ENCODE results near the gene PRKAG2. TPM values are rescaled to one million over a fixed set of nuclear protein-coding genes. Genes with fewer than 3 reads are reported as not detected.

The PRKAG2 gene
- total RNA-seq, 1 donor from 2014 or later, result 15.2 TPM

- DNase-seq, result no peak
Observed at GRCh38 chr7:151616443-151617213, 260.3 kb downstream of the PRKAG2 start.

GRCh38 chr7:151615784-151616183, 261.1 kb downstream of the PRKAG2 start:
- DNase-seq, result no peak

- no peak for DNase-seq
Observed at GRCh38 chr7:151615058-151615457, 261.9 kb downstream of the PRKAG2 start.

- DNase-seq, result no peak
Observed at GRCh38 chr7:151614019-151614418, 262.9 kb downstream of the PRKAG2 start.

- no peak for DNase-seq
Observed at GRCh38 chr7:151611878-151612277, 265.0 kb downstream of the PRKAG2 start.

GRCh38 chr7:151611041-151611440, 265.9 kb downstream of the PRKAG2 start:
- no peak for DNase-seq

GRCh38 chr7:151608031-151608551, 268.8 kb downstream of the PRKAG2 start:
- DNase-seq, result no peak

GRCh38 chr7:151607464-151607867, 269.4 kb downstream of the PRKAG2 start:
- no peak for DNase-seq

- no peak for DNase-seq
Observed at GRCh38 chr7:151603951-151604350, 273.0 kb downstream of the PRKAG2 start.

GRCh38 chr7:151601521-151602305, 275.2 kb downstream of the PRKAG2 start:
- DNase-seq, result no peak

- DNase-seq, result no peak
Observed at GRCh38 chr7:151600331-151600730, 276.6 kb downstream of the PRKAG2 start.

GRCh38 chr7:151599401-151600227, 277.3 kb downstream of the PRKAG2 start:
- no peak for DNase-seq

GRCh38 chr7:151597541-151598444, 279.1 kb downstream of the PRKAG2 start:
- no peak for DNase-seq

- DNase-seq, result no peak
Observed at GRCh38 chr7:151595702-151596350, 281.1 kb downstream of the PRKAG2 start.

GRCh38 chr7:151592868-151593486, 283.9 kb downstream of the PRKAG2 start:
- peak; percentile 17 for DNase-seq

GRCh38 chr7:151592330-151592729, 284.6 kb downstream of the PRKAG2 start:
- no peak for DNase-seq

- no peak for DNase-seq
Observed at GRCh38 chr7:151591866-151592265, 285.0 kb downstream of the PRKAG2 start.

- DNase-seq, result no peak
Observed at GRCh38 chr7:151590850-151591771, 285.8 kb downstream of the PRKAG2 start.
